Left lung (tissue), 10 donors: ENCODE measurements around the gene PCDHA5. TPM values are rescaled to one million over a fixed set of nuclear protein-coding genes. Genes with fewer than 3 reads are reported as not detected.
"Not testable (repeated sequence)": the region's sequence is repeated elsewhere in the genome, so short reads cannot be mapped to it uniquely, and the experiment has no call there.

ENCODE experiments used
- ATAC-seq: fragments of 200-7000 bp; cut with Tn5 transposase; one replicate; pipeline ENCODE4 v1.9.1; 2020; ENCODE audit warnings: moderate library complexity
- DNase-seq, 4 donors: peaks; one replicate each; pipeline ENCODE4 v3.0.0-alpha.2; 2013 to 2020
- H3K27ac ChIP-seq, 2 donors: fragments of 200-600 bp; sonication (generic) in 1 of 2; one replicate each; pipeline versions ENCODE4 v1.5.0 to v1.8.0; 2020 to 2021
- H3K27me3 ChIP-seq, 2 donors: fragments of 200-600 bp; sonication (generic) in 1 of 2; one replicate each; pipeline versions ENCODE4 v1.5.0 to v1.8.0; 2020 to 2021
- H3K36me3 ChIP-seq, 2 donors: fragments of 200-600 bp; sonication (generic) in 1 of 2; one replicate each; pipeline versions ENCODE4 v1.5.0 to v1.8.0; 2020 to 2021
- H3K4me1 ChIP-seq, 2 donors: fragments of 200-600 bp; one replicate each; pipeline ENCODE4 v1.8.0; 2021
- H3K4me3 ChIP-seq, 2 donors: fragments of 200-600 bp; sonication (generic) in 1 of 2; one replicate each; pipeline versions ENCODE4 v1.5.0 to v1.8.0; 2020 to 2021; ENCODE audit warnings: mild to moderate bottlenecking in 1 of 2
- H3K9me3 ChIP-seq, 2 donors: fragments of 200-600 bp; sonication (generic) in 1 of 2; one replicate each; pipeline versions ENCODE4 v1.5.0 to v1.8.0; 2020 to 2021
- intact Hi-C, 2 donors: fragments of 100-400 bp; cut with DNase I; formaldehyde crosslinking; loops; one replicate each; pipeline versions ENCODE4 v1.11.2 to v1.14.2; 2022
- polyA plus RNA-seq, 6 donors: library from polyadenylated mRNA; unstranded; fragments of 120-200 nt; gene quantifications; one replicate each; pipeline ENCODE4 v1.2.1, GENCODE V29; 2013; ENCODE audit not compliant: insufficient read length in 6 of 6
- total RNA-seq, 2 donors: library from RNA; stranded (reverse); fragmentation: NEBNext Ultra II Directional; extraction: Animal tissue kit (Norgen Biotek cat#: 25700); gene quantifications; one replicate each; pipeline ENCODE4 v1.2.1, GENCODE V29; 2021
- TF ChIP-seq, protein P1 (sequence below), 2 donors: fragments of 200-600 bp; sonication (generic) in 1 of 2; IDR thresholded peaks; one replicate each; pipeline versions ENCODE4 v1.5.0 to v1.8.0; 2021; ENCODE audit warnings: antibody characterized with exemption in 2 of 2
- donor health status: DM: no; HTN: yes; CAD: no.
- donor health status: DM: no; HTN: no; CAD: no.

The PCDHA5 gene
- total and polyA plus RNA-seq, 8 donors = 0.06 to 0.64 (median 0.10) TPM

DNA sequence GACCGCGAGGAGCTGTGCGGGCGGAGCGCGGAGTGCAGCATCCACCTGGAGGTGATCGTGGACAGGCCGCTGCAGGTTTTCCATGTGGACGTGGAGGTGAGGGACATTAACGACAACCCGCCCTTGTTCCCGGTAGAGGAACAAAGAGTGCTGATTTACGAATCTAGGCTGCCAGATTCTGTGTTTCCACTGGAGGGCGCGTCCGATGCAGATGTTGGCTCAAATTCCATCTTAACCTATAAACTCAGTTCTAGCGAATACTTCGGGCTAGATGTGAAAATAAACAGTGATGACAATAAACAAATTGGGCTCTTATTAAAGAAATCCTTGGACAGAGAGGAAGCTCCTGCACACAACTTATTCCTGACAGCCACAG is 6.9 kb downstream of the PCDHA5 start:
- no peak for ATAC-seq
- Histone ChIP-seq H3K4me3 (no peak overlapping the region), H3K4me1 (no peaks in the 10 kb centered on the region), H3K9me3 (peaks cover 0 to 42% of the 10 kb centered on the region in 2 donors), H3K36me3 (no peaks in the 10 kb centered on the region), H3K27me3 (peaks cover 21 to 76% of the 10 kb centered on the region in 2 donors), H3K27ac (no peak overlapping the region)
- intact Hi-C loops = no loop called here
- TF ChIP-seq, protein P1, sequence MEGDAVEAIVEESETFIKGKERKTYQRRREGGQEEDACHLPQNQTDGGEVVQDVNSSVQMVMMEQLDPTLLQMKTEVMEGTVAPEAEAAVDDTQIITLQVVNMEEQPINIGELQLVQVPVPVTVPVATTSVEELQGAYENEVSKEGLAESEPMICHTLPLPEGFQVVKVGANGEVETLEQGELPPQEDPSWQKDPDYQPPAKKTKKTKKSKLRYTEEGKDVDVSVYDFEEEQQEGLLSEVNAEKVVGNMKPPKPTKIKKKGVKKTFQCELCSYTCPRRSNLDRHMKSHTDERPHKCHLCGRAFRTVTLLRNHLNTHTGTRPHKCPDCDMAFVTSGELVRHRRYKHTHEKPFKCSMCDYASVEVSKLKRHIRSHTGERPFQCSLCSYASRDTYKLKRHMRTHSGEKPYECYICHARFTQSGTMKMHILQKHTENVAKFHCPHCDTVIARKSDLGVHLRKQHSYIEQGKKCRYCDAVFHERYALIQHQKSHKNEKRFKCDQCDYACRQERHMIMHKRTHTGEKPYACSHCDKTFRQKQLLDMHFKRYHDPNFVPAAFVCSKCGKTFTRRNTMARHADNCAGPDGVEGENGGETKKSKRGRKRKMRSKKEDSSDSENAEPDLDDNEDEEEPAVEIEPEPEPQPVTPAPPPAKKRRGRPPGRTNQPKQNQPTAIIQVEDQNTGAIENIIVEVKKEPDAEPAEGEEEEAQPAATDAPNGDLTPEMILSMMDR (IDR thresholded peaks at IDR 0.05) = no peak
- no peak for DNase-seq

DNA sequence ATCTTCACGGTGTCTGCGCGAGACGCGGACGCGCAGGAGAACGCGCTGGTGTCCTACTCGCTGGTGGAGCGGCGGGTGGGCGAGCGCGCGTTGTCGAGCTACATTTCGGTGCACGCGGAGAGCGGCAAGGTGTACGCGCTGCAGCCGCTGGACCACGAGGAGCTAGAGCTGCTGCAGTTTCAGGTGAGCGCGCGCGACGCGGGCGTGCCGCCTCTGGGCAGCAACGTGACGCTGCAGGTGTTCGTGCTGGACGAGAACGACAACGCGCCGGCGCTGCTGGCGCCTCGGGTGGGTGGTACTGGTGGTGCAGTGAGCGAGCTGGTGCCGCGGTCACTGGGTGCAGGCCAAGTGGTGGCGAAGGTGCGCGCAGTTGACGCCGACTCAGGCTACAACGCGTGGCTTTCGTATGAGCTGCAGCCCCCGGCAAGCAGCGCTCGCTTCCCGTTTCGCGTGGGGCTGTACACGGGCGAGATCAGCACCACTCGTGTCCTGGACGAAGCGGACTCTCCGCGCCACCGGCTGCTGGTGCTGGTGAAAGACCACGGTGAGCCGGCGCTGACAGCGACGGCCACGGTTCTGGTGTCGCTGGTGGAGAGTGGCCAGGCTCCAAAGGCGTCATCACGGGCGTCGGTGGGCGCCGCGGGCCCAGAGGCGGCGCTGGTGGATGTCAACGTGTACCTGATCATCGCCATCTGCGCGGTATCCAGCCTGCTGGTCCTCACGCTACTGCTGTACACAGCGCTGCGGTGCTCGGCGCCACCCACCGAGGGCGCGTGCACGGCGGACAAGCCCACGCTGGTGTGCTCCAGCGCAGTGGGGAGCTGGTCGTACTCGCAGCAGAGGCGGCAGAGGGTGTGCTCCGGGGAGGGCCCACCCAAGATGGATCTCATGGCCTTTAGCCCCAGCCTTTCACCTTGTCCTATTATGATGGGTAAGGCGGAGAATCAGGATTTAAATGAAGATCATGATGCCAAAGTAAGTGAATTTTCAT is 8.4 kb downstream of the PCDHA5 start:
- intact Hi-C loops, H3K4me3 ChIP-seq, H3K4me1 ChIP-seq, ATAC-seq, H3K27ac ChIP-seq, H3K36me3 ChIP-seq: not testable (repeated sequence)
- H3K9me3 ChIP-seq = peaks cover 0 to 41% of the 10 kb centered on the region in 2 donors
- peaks cover 21 to 78% of the 10 kb centered on the region in 2 donors for H3K27me3 ChIP-seq
- peak in 1 of 4 donors; percentile 66 for DNase-seq

DNA sequence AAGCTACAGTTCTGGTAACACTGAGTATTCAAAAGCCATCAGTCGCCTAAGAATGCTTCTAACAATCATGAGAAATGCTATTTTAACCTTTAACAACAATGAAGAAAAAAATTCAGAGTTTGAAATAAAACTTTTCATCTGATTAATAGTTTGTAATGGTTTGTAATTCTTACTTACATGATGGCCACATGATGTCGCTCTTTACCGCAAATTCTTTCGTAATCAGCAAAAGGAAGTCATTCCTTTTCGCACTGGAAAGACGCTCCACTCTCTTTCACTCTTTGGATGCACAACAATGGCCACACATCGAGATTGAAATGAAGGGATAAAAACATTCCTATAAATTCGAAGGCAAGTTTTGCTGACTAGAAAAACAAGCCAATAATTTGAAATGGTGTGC is 12.6 kb downstream of the PCDHA5 start, which contains the start of gene PCDHA7:
Gene PCDHA7, plus strand, starts transcription at position 277 of the 400 bp plus-strand sequence. Its CDS starts 115 bp downstream, at position 392.
- no peaks in the 10 kb centered on the region for H3K36me3 ChIP-seq
- peak within 1 kb of the TSS in 1 of 2 donors; percentile 10 for H3K4me3 ChIP-seq
- no peaks in the 10 kb centered on the region for H3K4me1 ChIP-seq
- H3K9me3 ChIP-seq = peaks cover 0 to 40% of the 10 kb centered on the region in 2 donors
- DNase-seq (peak in 1 of 4 donors; percentile 10), ATAC-seq (no peak)
- peaks cover 5 to 82% of the 10 kb centered on the region in 2 donors for H3K27me3 ChIP-seq
- intact Hi-C loops = no loop called here
- TF ChIP-seq, protein P1 (IDR thresholded peaks at IDR 0.05) = no peak
- H3K27ac ChIP-seq = no peak within 1 kb of the TSS

DNA sequence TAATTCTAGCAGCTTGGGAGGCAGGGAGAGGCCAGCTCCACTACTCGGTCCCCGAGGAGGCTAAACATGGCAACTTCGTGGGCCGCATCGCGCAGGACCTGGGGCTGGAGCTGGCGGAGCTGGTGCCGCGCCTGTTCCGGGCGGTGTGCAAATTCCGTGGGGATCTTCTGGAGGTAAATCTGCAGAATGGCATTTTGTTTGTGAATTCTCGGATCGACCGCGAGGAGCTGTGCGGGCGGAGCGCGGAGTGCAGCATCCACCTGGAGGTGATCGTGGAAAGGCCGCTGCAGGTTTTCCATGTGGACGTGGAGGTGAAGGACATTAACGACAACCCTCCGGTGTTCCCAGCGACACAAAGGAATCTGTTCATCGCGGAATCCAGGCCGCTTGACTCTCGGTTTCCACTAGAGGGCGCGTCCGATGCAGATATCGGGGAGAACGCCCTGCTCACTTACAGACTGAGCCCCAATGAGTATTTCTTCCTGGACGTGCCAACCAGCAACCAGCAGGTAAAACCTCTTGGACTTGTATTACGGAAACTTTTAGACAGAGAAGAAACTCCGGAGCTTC is 13.1 kb downstream of the PCDHA5 start:
- Histone ChIP-seq H3K27me3 (peaks cover 5 to 82% of the 10 kb centered on the region in 2 donors), H3K4me3 (peak overlapping the region in 1 of 2 donors; percentile 10), H3K9me3 (peaks cover 0 to 35% of the 10 kb centered on the region in 2 donors)
- H3K4me1 ChIP-seq, H3K27ac ChIP-seq, intact Hi-C loops, H3K36me3 ChIP-seq, ATAC-seq: not testable (repeated sequence)
- DNase-seq = peak in 1 of 4 donors; percentile 54

DNA sequence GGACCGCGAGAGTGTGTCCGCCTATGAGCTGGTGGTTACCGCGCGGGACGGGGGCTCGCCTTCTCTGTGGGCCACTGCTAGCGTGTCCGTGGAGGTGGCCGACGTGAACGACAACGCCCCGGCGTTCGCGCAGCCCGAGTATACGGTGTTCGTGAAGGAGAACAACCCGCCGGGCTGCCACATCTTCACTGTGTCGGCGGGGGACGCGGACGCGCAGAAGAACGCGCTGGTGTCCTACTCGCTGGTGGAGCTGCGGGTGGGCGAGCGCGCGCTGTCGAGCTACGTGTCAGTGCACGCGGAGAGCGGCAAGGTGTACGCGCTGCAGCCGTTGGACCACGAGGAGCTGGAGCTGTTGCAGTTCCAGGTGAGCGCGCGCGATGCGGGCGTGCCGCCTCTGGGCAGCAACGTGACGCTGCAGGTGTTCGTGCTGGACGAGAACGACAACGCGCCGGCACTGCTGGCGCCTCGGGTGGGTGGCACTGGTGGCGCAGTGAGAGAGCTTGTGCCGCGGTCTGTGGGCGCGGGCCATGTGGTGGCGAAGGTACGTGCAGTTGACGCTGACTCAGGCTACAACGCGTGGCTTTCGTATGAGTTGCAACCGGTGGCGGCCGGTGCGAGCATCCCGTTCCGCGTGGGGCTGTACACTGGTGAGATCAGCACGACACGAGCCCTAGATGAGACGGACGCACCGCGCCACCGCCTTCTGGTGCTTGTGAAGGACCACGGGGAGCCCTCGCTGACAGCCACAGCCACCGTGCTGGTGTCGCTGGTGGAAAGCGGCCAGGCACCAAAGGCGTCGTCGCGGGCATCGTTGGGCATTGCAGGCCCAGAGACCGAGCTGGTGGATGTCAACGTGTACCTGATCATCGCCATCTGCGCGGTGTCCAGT is 14.5 kb downstream of the PCDHA5 start:
- no peak overlapping the region for H3K4me3 ChIP-seq
- no peaks in the 10 kb centered on the region for H3K36me3 ChIP-seq
- DNase-seq (peak in 1 of 4 donors; percentile 75), ATAC-seq (no peak)
- peaks cover 0 to 23% of the 10 kb centered on the region in 2 donors for H3K9me3 ChIP-seq
- TF ChIP-seq, protein P1 (IDR thresholded peaks at IDR 0.05) = no peak
- no peaks in the 10 kb centered on the region for H3K4me1 ChIP-seq
- intact Hi-C loops = no loop called here
- no peak overlapping the region for H3K27ac ChIP-seq
- peaks cover 9 to 77% of the 10 kb centered on the region in 2 donors for H3K27me3 ChIP-seq
